HG03196 (cell line): ENCODE results near the gene MGST3.
"Not testable (repeated sequence)": the region's sequence is repeated elsewhere in the genome, so short reads cannot be mapped to it uniquely, and the experiment has no call there.

Experiments used
- ATAC-seq: cut with Tn5 transposase; IDR thresholded peaks from one replicate; pipeline ENCODE4 v1.9.1; 2021; ENCODE audit not compliant: unreplicated experiment

The MGST3 gene

DNA sequence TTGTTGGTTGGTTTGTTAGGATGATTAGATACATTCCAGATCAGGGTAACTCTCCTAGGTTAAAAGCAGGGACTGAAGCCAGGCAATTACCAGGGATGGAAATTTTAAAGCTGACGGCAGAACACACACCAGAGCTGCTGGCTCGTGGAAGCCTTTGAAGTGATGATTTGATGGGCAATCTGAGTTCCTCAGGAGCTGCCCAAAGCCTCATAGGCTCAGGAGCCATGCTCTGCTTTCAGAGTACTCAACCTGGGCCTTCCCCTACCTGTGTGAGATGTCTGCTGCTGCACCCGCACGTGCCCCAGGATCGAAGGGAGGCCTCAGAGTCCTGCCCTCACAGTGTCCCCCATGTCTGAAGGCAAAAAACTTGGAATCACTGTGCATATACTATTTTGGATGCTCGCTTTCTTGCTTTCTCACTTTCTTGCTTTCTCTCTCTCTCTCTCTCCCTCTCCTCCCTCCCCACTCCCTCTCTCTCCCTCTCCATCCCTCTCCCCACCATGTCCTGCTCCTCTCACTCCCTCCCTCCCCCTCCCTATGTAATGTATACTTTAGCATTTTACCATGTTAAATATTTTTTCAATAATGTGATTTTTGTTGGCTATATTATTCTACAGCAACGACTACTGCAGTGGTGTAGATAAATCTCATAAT is 18.0 kb downstream of the MGST3 start:
- no peak for ATAC-seq

DNA sequence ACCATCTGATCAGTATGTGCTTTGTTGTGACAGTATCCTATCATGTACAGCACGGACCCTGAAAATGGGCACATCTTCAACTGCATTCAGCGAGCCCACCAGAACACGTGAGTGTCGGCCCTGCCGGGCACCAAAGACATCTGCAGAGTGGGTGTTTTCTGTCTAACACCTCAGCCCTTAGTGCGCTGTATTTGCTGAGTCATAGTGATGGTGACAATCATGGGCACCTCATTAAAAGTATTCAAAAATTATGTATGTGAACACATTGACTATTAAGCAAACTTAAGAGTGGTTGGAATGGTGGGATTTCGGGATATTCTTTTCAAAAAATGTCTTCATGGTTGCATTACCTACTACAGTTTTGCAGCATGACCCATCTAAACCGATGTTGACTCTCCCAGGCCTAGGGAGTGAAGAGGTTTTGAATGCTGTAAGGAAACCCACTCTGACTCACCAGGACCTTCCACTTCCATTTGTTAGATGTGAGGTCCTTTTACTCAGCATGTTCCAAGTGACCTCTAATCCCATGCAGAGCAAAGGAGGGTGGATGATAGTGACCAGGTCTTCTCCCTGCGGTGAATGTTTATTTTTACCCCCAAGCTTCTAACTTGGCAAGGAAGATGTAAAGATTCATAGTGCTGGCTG is 20.1 kb downstream of the MGST3 start:
- ATAC-seq: no peak

DNA sequence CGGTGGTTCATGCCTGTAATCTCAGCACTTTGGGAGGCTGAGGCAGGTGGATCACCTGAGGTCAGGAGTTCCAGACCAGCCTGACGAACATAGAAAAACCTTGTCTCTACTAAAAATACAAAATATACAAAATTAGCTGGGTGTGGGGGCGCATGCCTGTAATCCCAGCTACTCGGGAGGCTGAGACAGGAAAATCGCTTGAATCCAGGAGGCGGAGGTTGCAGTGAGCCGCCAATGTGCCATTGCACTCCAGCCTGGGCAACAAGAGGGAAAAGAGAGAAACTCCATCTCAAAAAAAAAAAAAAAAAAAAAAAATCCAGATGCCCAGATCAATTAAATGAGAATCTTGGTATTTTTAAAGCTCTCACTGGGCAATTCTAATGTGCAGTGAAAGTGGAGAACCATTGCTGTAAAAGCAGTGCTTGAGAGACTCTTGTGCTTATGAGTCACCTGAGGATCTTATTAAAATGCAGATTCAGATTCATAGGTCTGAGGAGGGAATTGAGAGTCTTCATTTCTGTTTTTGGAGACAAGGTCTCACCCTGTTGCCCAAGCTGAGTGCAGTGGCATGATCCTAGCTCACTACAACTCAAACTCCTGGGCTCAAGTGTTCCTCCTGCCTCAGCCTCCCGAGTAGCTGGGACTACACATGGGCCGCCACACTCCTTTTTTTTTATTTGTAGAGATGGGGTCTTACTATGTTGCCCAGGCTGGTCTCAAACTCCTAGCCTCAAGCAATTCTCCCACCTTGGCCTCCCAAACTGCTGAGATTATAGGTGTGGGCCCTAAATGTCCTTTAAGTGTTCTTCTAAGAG is 27.9 kb downstream of the MGST3 start:
- not testable (repeated sequence) for ATAC-seq

DNA sequence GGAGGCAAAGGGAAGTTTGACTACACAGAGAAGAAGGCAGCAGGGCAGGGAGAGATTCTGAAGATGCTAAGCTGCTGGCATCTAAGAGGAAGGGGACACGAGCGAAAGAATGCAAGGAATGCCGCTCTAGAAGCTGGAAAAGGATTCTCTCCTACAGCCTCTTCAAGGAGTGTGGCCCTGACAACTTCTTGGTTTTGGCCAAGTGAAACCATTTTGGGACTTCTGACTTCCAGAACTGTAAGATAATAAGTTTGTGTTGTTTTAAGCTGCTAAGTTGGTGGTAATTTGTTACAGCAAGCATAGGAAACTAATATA is 28.5 kb downstream of the MGST3 start:
- no peak for ATAC-seq

DNA sequence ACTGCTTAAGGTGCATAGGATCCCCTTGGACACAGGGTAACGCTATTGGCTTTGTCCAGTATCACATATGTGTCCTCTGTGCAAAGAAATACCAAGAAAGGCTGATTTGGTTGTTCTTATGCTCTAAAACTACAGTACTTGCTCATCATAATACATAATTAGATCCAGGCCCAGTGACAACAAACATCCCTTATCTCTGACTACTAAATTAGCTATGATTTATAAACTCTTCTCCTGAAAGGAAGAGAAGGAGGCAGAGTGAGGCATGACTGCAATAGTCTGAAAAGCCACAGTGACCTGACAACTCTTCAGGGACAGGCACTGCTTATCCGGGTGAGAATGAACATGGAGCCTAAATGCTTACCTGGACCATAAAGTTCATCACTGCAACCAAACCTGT is 30.7 kb downstream of the MGST3 start:
- no peak for ATAC-seq

DNA sequence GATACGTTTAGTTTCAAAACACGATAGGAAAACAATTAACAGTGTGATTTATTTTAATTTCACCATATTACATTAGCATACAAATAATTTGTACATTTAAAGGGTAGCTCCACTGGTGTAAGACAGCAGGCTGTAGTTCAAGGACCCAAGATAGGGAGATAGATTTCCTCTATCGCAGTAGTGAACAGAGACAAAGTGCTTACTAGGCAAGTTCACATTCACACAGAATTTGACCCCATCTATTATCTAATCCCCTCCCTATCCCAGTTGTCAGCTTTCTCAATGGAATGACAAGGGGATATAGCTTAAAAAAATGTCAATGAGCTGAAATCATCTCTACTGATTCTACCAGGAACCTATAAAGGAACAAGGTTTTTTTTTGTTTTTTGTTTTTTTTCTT is 31.2 kb downstream of the MGST3 start:
- ATAC-seq: no peak

DNA sequence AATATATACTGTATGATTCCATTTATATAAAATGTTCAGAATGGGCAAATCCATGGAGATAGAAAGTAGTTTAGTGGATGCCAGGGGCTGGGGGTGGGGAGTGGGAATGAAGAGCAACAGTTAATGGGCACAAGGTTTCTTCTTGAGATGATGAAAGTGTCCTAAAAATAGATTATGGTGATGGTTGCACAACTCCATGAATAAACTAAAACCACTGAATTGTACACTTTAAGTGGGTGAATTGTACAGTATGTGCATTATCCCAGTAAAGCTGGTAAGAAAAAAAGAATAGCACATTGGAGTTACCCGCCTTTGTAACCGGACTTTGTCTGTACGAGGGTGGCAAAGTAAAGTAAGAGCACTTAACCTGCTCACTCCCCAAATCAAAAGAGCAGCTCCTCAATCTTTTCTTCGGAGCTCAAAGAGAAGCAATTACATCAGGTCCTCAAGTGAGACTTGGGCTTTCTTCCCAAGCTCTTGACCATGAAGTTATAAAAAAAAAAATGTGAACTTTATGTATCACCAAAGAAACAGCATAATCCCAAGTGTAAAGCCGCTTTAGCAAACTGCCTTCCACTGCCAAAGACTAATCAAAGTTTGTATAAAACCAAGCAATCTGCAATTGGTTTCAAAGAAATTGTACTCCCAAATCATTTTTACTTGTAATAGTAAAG is 35.3 kb downstream of the MGST3 start:
- ATAC-seq: no peak

DNA sequence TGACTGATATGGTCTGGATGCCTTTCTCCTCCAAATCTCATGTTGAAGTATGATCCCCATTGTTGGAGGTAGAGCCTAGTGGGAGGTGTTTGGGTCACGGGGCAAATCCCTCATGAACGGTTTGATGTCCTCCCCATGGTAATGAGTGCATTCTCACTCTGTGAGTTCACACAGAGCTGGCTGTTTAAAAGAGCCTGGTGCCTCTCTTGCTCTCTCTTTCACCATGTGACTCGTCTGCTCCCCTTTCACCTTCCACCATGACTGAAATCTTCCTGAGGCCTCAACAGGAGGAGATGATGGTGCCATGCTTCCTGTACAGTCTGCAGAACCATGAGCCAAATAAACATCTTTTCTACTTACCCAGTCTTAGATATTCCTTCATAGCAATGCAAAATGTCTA is 37.1 kb downstream of the MGST3 start:
- ATAC-seq: no peak

DNA sequence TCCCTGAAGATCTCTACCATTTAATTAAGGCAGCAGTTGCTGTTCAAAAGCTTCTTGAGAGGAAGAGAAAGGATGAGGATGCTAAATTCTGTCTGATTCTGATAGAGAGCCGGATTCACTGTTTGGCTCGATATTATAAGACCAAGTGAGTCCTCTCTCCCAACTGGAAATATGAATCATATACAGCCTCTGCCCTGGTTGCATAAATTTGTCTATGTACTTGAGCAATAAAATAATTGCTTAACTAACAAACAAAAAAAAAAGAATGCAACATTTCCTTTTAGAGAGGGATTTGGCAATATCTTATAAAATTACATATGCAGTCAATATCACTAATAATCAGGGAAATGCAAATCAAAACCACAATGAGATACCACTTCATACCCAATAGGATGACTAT is 40.5 kb downstream of the MGST3 start:
- no peak for ATAC-seq

DNA sequence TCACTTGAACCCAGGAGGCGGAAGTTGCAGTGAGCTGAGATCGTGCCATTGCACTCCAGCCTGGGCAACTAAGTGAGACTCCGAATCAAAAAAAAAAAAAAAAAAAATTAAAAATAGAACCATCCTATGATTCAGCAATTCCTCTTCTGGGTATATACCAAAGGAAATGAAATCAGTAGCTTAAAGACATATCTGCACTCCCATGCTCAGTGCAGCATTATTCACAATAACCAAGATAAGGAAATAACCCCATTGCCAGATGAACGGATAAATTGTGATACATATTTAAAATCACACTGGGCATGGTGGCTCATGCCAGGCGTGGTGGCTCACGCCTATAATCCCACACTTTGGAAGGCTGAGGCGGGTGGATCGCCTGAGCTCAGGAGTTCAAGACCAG is 43.6 kb downstream of the MGST3 start:
- ATAC-seq: no peak

DNA sequence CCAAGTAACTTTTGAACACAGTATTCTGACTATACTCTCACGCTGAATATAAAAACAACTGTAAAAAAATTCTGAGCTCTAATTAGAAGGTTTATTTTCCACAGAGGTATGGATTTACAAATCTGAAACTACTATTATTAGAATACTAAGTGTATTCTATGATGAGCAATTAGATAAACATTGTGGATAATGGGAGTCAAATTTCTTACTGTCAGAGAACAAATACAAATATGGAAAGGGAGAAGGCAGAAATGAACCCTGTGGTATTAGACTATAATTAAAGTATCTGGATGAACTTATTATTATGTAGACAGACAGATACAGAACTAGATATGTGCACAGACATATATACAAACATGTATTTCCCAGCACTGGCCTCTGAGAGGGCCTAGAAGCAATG is 44.8 kb downstream of the MGST3 start:
- ATAC-seq: no peak

DNA sequence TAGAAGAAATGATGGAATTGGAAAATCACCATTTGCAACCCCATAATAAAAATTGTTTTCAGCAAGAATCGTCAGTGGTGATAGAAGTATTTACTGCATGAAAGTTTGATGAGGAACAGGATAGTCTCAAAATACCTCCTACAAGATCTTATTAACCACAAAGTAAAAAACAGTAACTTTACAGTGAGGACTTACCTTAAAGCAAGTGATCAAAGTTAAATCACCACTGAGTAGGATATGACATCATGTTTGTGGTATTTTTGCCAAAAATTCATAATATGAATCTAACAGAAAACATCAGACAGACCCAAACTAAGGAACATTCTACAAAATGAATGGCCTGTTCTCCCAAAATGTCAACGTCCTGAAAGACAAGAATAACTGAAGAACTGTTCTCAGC is 47.5 kb downstream of the MGST3 start:
- ATAC-seq: no peak

DNA sequence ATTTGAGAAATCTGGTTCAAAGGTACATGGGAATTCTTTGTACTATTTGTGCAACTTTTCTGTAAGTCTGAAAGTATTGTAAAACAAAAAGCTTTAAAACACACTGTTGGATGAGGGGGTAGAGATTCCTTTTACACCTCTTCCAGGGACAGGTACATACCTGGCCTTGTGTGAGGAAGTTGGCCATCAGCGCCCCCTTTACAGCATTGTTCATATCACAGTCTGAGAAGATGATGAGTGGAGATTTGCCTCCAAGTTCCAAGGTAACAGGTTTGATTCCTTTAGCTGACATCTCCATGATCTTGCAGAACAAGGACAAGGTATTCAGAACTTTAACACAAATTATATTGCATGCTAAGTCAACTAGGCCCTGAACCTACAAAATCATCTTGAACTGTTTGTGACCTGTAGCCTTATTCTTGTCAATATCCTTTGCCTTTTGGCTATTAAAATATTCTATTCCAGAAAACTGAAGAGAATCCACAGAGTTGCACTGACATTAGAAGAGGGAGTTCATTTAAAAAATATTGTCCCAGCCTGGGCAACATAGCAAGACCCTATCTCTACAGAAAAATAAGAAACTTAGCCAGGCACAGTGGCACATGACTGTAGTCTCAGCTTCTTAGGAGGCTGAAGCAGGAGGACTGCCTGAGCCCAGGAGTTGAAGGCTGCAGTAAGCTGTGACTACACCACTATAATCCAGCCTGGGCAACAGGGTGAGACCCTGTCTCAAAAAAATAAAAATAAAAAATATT is 48.4 kb downstream of the MGST3 start:
- no peak for ATAC-seq

DNA sequence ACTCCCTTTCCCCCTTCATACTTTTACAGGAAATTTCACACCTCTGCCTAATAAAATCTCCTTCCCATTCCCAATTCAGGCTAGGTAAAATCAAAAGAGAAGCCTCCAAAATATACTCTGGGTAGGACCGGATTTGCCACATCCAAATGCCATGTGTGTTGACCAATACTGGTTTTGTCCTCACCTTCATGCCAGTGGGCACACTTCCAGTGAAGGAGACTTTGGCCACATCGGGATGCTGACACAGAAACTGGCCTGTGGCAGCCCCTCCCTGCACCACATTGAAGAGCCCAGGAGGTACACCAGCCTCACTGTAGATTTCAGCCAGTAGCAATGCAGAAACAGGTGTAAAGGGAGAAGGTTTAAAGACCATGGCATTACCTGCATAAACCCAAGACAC is 49.3 kb downstream of the MGST3 start:
- ATAC-seq: no peak

DNA sequence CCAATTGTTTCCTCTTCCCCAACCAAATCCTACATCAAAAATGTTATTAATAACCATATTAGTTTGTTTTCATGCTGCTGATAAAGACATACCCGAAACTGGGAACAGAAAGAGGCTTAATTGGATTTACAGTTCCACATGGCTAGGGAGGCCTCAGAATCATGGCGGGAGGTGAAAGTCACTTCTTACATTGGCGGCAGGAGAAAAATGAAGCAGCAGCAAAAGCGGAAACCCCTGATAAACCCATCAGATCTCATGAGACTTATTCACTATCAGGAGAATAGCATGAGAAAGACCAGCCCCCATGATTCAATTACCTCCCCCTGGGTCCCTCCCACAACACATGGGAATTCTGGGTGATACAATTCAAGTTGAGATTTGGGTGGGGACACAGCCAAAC is 49.7 kb downstream of the MGST3 start:
- not testable (repeated sequence) for ATAC-seq

DNA sequence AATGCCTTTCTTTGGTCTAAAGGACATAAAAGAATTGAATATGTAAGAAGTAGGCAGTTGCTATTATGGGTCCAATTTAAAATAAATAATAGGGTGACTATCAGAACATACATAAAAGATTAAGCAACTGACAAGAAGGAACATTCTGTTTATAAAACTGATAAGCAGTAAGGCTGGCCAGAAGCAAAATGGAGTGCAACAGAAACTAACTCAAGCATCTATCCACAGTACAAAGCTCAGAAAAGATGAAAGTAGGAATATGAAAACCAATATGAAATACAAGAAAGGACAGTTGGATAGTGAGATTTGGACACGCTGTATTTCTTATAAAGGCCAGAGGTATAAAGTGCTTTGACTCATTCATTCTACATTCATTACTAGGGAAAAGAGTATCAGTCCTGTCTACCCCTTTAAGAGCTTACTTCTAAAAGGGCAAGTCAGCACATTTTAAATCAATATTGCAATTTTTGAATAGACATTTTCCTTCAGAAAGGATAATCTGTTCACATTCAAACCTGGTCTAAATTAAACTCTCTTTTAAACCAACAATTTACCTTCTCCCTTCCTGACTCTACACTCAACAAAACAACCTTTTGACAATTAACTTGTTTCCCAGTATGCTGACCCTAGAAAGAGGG is 52.9 kb downstream of the MGST3 start:
- no peak for ATAC-seq

DNA sequence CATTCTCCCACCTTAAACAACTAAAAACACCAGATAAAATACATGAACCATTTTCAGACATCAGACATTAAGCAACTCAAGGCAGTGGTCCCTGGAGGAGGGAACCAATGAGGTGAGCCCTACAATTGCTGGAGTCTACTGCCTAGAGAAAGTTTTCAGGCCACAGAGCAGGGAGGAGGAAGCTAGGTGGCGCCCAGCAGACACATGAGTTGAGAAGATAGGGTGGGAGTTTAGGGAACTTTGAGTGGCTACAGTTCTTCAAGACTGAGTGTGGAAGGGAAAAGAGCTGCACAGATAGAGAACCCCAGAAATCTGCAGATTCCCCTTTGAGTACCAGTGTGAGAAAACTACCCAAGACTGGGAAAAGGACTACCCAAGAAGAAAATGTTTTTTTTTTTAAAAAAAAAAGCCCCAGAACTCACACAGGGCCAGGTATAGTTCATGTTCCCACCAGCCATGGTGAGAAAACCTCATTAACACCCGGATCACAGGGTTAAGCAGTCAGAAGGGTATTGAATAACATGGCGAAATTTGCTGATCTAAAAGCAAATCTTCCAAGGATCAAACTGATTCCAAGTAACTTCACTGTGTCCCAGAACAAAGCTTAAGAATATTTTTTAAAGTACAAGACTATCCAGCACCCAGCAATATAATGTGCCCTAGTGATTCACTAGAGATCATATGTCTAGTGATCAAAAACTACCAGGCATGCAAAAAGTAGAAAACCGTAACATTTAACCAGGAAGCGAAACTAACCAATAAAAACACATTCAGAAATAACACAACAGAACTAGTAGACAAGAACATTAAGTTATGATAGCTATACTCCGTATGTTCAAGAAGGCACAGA is 55.3 kb downstream of the MGST3 start:
- ATAC-seq: no peak

DNA sequence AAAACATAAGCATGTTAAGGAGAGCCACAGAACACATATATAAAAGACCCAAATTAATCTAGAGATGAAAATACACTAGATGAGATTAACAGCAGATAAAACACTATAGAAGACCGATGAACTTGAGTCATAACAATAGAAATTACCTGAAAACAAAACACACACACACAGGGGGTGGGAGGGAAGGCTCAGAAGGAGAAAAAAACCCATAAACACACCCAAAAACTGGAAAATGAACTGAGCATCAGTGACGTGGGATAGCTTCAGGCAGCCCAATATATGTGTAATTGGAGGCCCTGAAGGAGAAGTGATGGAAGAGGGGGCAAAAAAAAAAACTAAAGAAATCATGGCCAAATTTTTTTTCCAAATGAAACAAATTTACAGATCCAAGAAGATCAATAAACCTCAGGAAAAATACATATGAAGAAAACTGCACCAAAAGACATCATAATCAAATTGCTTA is 56.0 kb downstream of the MGST3 start:
- ATAC-seq: no peak

DNA sequence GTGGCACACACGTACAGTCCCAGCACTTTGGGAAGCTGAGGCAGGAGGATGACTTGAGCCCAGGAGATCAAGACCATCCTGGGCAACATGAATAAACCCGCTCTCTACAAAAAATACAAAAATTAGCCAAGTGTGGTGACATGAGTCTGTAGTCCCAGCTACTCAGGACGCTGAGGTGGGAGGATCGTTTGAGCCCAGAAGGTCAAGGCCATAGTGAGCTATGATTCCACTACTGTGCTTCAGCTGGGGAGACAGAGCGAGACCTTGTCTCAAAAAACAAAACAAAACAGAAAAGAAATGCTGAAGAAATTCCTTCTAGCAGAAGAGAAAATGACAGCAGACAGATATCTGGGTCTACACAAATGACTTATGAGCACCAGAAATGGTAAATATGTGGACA is 57.0 kb downstream of the MGST3 start:
- ATAC-seq: no peak

DNA sequence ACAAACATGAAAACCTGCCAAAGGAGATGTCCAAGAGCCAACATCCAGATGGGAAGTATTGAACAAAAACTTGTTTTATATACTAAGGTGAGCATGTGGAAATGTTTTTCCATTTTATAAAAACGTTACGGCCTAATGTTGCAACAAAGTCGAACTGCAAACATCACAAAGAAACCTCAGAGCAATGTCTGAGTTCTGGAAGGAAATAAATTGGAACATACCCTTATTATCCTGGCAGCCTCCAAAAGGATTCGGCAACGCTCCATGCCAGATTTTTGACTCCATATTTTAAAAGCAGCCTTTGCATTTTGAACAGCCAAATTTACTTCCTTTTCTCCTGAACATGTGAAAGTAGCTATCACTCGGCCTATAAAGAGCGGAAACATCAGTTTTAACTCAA is 64.0 kb downstream of the MGST3 start:
- no peak for ATAC-seq
